ENCODE results near the gene MTCH1.
"Not testable (repeated sequence)": the region's sequence is repeated elsewhere in the genome, so short reads cannot be mapped to it uniquely, and the experiment has no call there.

Gene MTCH1

DNA sequence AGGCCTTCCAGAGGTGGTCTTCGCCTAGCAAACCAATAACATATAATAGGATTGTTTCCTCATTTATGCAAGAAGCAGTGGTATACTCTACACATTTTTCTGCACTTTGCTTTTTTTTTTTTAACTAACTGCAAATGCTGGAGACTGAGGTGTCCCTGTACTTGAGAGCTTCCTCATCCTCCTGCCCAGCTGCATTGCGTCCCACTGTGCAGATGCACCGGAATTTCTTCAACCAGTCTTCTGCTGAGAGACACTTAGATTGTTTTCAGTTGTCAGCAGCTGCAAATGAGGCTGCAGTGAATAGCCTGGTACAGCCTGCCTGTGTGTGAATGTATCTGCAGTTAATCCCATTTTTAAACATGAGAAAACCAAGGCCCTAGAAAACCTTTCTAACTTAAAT is 31.0 kb upstream of the MTCH1 start:
- DNase-seq: no peak

DNA sequence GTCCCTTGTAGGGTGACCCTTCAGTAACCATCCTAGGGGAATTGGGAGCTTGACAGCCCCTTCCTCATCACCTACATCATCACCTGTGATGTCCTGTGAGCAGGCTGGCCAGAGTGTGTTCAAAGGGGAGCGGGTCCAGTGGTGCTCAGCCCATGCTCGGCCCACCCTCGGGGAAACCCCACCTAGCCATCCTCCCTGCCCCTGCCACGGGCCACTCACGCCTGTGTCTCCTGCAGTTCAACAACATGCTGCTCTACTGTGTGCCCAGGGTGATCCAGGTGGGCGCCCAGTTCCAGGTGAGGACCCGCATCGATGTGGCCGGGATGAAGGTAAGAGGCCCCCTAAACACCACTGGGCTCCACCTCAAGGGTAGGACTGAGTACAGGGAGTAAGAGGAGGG is 29.5 kb upstream of the MTCH1 start:
- no peak for DNase-seq

DNA sequence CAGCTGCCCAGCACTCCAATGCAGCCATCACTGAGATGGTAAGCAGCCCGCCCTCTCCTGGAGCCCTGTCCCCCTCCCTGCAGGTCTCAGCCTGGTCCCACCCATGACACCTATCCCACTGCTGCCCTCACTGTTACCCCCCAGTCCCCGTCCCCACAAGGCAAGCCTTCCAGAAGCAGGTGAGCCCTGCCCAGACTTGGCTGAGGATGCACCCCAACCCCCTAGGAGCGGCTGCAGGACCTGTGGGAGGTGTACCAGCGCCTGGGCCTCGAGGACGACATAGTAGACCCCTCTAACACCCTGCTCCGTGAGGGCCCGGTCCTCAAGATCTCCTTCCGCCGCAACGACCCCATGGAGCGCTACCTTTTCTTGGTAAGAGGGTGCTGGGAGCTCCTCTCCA is 28.7 kb upstream of the MTCH1 start:
- no peak for DNase-seq

DNA sequence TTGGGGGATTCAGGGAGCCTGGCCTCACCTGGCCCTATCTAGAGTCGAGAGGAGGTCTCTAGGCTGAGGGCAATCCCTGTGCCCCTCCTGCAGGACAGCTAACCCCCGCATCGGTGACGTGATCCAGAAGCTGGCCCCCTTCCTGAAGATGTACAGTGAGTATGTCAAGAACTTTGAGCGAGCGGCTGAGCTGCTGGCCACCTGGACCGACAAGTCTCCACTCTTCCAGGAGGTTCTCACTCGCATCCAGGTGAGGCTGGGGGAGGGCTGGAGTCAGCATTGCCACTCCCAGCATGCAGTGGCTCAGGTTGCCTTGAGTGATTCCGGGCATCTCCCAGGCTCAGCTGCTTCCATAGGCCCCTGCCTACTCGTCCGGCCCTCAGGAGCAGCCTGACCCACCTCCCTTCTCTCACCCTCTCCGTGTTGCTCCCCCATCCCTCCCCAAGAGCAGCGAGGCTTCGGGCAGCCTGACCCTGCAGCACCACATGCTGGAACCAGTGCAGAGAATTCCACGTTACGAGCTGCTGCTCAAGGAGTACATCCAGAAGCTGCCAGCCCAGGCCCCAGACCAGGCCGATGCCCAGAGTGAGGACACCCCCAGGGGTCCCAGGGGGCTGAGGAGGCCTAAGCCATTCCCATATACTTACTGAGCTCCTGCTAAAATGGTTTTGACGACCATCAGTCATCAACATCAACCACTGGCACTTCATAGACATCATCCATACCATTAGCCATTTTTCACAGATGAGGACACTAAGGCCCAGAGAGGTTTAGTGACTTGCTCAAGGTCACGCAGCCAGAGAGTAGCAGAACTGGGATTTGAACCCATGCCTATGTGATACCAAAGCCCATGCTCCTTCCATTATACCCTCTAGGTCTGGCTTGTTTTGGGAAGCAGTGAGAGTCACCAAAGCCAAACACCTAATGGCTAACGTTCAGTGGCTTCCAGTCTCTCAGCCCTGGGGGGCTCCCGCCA is 27.8 kb upstream of the MTCH1 start:
- no peak for DNase-seq

DNA sequence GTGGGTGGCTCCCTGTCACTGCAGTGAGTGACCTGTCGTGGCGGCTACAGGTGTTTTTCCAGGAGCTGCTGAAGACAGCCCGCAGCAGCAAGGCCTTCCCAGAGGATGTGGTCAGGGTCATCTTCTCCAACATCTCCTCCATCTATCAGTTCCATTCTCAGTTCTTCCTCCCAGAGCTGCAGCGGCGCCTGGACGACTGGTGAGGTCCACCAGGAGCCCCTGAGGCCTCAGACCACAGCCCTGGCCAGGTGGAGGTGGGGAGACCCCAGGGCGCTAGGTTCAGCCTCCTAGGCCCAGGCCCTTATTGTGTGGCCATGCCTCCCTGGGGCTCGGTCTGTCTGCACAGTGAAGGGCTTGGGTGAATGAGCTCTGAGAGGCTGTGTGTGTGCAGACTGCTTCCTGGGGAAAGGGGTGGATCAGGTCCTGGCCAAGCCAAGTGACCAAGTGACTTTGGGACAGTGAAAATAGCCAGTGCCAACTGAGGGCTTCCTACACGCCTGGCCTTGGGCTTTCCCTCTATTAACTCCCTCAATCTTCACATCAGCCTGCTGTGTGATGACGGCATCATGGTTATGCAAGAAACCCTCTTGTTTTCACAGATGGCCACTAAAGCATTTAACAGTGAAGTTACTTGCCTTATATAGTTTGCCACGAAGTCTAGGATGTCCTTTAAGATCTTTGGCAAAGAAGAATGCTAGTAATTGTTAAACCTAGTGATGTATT is 25.8 kb upstream of the MTCH1 start:
- no peak for DNase-seq

DNA sequence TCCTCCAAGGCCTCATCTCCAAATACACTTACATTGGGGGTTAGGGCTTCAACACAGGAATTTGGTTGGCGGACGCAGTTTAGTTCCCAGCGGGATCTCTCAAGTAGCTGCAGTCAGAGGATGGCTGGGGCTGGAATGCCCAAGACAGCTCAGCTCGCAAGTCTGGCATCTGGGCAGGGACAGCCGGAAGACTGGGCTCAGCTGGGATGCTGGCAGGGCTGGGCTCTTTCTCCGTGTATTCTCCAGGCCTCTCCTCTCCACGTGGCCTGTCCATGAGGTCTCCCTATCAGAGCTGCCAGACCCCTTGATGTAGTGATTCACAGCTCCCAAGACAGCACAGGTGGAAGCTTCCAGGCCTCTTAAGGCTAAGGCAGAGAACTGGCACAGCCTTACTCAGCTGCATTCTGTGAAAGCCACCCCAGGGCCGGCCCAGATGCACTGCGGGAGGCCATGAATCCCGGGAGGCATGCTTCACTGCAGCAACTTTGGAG is 24.5 kb upstream of the MTCH1 start:
- DNase-seq: no peak

DNA sequence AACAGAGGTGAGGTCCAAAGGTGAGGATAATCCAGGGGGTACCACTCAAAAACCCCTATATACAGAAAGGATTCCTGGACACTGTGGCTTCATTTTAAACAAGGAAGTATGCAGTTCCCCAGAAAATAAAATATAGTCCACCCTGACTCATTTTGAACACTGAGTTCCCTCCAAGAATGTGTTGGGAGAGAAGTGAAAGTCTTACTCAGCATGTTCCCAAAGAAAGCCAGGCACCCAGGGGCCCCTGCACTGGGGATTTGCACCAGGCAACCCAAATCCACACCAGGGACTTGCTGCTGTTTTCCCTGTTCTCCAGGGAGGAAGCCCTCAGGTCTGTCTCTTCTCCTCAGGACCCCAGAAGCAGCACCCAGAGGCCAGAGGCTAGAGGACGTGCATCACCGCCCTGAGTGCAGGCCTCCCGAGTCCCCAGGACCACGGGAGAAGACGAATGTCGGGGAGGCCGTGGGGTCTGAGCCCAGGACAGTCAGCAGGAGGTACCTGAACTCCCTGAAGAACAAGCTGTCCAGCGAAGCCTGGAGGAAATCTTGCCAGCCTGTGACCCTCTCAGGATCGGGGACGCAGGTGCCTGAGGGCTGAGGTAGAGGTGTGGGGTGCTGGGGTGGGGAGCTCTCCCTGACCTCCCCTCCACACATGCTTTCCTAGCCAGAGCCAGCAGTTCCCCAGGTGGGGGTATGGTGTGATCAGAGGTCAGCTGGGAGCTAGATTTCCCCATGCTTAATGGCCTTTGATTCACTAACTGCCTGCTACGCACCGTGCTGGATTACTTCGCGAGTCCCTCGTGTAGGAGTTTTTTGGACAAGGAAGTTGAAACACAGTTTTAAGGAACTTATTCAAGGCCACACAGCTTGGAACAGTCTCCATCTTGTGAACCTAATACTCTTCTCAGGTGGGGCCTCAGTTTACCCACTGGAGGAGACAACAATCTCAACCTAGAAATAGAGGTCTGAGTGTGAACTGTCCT is 22.8 kb upstream of the MTCH1 start:
- DNase-seq: no peak

DNA sequence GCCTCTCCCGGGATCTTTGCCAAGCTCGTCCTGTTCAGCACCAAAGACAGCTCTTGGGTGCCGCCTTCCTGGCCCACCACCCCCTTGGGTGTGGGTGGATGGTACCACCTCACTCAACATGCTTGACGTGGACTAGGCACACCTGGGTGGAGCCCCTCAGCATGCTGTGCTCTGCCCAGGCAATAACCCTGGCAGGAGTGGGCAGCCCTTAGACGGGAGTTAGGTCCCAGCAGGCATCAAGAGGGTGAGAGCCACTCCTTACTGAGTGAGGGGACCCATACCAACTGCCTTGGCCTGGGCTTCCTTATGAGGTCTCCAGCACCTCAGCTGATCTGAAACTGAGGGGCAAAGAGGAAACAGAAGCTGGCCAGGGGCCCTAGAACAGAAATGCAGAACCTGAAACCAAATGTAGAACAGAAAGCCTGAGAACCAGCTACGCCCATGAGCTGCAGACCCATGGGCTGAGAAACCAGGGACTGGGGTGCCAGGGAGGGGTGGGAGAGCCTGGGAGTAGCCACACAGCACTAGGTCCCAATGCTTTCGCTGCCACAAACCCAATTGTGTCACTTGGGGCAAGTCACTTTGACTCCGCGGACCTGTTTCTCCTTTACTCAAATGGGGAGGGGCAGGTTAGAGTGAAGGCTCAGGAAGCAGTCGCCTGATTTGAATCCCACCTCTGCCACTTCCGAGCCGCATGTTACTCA is 21.5 kb upstream of the MTCH1 start:
- DNase-seq: no peak

DNA sequence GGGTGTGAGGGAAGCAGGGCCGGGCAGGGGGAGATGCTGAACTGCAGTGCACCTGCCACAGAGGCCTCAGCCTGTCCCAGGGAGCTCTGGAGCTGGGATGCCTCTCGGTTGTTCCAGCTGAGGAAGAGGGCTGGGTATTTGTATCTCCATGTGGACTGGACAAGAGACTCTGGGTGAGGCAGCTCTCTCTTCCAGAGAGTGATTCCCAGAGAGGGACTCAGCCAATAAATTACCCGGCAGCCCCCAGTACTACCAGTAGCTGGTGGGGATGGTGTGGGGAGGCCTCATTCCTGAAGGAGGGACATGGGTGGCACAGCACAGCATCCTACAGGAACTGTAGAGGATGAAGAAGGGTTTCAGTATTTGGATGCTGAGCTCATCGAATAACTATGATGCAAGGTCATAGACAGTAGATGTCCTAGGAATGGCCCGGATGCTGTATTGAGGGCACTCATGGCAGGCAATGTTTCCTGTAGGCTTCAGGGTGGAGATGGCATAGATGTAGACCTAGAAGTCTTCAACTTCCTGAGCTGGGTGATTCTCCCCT is 20.9 kb upstream of the MTCH1 start:
- peak; percentile 64 for DNase-seq

DNA sequence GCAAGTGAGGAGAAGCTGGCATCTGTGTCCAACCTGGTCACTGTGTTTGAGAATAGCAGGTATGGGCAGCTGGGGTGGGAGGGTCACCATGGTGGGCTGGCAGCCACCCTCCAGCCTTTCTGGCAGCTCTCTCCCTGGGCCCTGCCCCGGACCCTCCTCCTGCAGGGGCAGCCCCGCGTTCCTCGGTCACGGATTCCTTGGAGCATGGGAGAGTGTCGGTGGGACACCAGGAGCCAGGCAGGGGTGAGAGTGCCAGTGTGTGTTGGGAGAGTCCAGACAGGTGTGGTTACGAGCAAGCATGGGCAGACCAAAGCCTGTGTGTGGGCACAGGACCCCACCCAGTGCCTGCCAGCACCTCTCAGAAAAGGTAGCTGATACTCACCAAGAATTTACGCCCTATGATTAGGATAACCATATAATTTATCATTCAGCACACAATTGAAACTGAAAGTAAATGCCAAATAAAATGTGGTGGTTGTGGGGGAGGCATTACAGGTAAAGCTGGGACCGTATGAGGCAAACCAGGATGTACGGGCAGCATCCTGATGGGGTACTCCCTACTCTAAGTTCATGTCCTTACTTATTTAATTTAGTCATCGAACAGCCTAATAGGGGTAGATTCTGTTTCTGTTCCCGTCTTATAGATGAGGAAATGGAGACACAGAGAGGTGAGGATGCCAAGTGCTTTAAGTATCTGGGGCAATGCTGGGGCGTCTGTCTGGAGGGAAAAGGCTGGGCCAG is 20.0 kb upstream of the MTCH1 start:
- DNase-seq: no peak

DNA sequence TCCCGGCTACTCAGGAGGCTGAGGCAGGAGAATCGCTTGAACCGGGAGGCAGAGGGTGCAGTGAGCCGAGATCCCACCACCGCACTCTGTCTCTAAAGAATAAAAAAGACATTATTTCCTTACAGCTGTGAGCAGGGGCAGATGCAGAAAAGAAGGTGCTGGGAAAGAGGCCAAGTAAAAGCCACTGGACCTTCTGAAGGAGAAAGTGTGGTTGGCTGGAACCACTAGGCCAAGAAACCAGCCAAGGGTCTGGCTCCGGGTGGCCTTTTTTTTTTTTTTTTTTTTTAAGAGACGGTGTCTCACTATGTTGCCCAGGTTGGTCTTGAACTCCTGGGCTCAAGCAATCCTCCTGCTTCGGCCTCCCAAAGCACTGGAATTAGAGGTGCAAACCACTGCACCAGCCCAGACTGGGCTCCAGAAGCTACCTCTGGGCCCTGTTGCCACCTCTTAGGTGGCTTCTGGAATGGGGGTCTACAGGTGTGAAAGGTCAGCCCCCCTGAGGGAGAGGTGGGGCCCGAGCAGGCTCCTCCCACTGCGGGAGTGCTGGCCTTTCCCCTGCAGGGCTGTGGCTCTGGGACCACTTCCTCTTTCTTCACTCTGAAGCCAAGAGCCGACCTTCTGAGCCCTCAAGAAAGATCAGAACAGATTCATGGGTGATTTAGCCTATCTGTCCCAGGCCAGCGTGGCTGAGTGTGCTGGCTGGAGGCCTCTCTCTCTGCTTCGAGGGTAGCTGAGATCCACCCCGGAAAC is 19.2 kb upstream of the MTCH1 start, which contains the start of gene FGD2:
FGD2 (plus strand) TSS at position 595 of the 750 bp plus-strand sequence. CDS start 163 bp downstream, outside the sequence.
- DNase-seq: no peak

DNA sequence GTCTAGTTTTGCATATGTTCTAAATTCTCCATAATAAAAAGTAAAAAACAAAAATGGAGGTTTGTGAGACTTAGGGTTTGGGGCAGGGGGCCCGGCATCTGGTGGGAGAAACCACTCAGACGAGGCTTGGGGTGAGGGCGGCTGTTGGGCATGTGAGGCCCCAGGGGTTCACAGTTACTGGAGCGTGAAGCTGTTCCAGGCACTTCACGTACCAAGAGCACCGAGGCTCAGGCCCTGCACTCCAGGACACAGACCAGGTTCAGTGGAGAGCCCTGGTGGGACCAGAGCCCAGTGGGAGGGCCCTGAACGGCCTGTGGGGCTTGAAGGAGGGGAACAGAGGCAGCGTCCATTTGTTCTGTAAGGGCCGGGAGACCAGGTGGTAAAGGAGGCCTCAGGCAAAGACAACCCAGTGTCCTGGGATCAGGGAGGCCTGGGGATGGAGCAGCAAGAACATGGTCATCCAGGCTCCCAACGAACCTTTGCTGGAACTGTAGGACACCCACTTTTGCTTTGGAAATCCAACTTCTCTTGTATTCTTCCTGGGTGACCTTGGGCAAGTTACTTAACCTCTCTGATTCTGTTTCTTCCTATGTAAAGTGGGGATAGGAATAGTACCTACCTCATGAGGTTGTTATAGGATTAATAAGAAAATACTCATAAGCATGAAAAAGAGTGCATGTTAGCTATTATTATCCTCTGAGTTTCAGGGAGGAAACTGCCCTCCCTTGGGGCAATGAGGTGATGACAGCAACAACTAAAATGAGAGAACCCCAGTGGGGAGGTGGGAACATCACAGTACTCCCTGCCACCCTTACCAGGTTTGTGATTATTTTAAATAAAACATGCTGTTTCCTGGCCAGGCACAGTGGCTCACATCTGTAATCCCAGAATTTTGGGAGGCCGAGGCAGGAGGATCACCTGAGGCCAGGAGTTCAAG is 18.3 kb upstream of the MTCH1 start:
- DNase-seq: no peak

DNA sequence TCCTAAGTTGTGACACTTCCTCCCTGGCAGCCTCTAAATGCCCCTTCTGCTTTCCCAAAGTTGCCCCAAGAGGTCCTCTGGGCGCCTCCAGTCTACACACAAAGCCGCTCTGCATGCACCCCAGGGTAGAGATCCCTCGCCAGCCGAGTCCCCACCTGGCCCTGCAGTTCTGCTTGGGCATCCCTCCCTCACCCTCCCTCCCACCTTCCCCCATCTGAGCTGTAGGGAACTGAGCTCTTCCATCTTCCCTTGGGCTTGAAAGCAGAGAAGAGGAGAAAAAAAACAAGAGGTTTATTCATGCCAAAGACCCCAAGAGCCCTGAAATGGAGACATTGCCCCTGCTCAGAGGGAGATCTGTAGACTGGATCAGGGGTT is 13.7 kb upstream of the MTCH1 start:
- DNase-seq: no peak

DNA sequence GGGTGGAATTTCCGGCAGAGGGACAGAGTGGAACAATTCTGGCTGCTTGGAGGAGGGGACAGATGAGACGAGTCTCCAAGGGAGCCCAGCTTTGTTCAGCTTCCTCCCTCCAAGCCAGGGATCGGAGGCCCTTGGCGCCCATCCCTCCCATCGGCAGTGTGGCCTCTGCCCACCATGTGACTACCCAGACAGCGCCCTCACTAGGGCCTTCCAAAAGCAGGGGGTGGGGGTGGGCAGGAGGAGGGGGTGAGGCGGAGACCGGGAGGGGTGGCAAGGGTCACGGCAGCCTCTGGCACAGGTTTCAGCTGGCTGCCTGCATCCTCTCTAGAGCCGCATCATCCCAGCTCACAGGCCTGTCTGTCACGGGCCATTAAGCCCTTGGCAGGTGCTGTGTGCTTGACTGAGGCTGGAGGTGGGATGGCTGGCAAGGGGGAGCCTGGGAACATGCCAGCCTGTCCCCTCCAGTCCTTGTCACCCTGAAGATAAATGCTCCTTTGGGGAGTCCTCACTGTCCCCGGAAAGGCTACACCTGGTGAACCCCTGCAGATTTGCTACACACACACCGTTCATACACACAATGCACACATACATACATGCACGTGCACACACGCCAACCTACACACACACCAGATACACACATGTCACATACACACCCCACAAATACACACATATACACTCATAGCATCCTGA is 13.2 kb upstream of the MTCH1 start:
- no peak for DNase-seq

DNA sequence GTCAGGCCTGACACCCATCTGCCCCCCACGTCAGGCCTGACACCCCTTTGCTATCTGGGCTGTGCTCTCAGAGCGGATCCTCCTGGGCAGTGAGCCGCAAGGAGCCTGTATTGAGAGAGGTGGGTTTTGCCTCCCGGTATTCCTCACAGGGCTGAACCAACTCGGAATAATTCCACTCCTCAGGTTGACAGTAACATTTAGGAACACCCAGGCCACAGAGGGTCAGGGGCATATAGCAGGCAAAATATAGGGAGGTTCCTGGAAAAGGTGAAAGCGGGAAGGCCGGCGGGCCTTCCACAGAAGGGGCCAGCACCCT is 12.7 kb upstream of the MTCH1 start:
- no peak for DNase-seq

DNA sequence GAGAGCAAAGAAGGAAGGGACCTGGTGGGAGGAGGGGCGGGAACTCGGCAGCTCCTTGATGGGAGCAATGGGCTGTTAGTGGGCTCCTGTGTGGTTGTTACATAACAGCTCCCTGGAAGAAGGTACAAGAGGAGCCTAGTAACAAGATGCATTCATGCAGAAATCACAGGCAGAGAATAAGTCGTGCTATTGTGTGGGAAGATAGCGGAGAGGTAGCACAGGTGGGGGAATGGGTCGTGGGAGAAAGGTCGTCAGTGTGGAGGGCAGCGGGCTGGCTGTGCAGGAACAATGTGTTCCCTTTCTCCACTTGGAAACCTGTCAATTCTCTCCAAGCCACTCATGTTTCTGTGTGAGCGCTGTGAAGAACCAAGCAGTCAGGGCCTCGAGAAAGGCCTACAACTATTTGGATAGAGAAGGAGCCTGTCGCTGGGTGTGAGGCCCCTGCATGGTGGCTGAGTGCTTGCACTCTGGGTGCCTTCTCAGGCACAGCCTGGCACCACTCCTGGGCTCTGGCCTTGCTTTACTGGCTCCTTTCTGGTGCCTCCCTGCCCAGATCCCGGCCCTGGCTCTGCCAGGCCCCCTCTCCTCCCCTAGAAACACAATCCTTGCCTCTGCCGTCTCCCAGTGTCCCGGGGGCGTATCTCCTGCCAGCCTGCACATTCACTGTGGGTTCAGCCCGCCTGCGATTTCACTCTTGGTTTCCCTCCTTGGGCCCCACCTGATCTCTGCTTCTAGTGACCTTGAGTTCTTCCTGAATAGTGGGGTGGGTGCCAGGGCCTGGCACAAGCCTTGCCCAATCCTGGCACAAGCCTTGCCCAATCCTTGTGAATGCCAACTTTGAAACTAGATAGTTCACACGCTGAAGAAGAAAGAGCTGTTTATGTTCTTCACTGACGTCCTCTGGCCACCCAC is 12.1 kb upstream of the MTCH1 start:
- DNase-seq: no peak

DNA sequence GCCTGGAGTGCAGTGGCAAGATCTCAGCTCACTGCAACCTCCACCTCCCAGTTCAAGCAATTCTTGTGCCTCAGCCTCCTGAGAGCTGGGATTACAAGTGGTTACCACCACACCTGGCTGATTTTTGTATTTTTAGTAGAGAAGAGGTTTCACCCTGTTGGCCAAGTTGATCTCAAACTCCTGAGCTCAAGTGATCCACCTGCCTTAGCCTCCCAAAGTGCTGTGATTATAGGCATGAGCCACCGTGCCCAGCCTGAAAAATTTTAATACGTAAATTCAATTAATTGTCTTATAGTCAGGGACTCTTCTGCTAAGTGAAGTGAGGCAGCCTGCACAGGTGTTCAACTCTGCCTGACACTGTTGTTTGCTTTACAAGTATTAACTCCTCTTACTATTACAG is 4.4 kb upstream of the MTCH1 start:
- DNase-seq: not testable (repeated sequence)

Measured in 8988T (cell line).